Rectal smooth muscle tissue (tissue), 1 donor: ENCODE data around the gene ANKRD10.
"Not testable (repeated sequence)": the region's sequence is repeated elsewhere in the genome, so short reads cannot be mapped to it uniquely, and the experiment has no call there.

Experiments used
- H3K27ac ChIP-seq: one replicate; pipeline ENCODE4 v1.7.0; 2013; ENCODE audit warnings: low read depth, low read length, inconsistent platforms
- H3K27me3 ChIP-seq: one replicate; pipeline ENCODE4 v1.7.0; 2013; ENCODE audit warnings: low read length; ENCODE audit not compliant: control insufficient read depth, insufficient read depth
- H3K36me3 ChIP-seq: one replicate; pipeline ENCODE4 v1.7.0; 2013; ENCODE audit warnings: low read length; ENCODE audit not compliant: control insufficient read depth, insufficient read depth
- H3K4me1 ChIP-seq: one replicate; pipeline ENCODE4 v1.7.0; 2013; ENCODE audit warnings: low read length; ENCODE audit not compliant: control insufficient read depth, insufficient read depth
- H3K4me3 ChIP-seq: one replicate; pipeline ENCODE4 v1.7.0; 2013; ENCODE audit warnings: low read length
- H3K9ac ChIP-seq: one replicate; pipeline ENCODE4 v1.7.0; 2013; ENCODE audit warnings: low read length

ANKRD10 gene

DNA sequence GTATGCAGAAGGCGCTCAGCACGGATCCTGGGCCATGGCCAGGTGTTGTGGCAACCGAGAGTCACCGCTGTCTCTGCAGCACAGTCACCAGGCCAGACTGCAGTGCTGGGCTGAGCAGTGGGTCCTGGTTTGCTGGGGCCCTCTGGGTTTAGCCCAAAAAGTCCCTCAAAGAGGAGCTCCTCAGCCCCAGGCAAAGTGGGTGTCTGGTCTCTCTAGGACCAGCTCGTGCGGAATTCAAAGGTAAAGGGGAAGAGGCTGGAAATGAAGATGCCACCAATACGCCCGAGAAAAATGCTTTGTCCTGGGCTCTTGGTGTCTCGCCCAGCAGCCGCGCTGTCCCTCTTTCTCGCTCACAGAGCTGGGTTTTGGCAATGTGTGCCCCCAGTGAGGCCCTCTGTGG, 38.5 kb upstream of the ANKRD10 start:
- H3K36me3 ChIP-seq = no peaks in the 10 kb centered on the region
- H3K4me1 ChIP-seq = no peaks in the 10 kb centered on the region
- no peak overlapping the region for H3K9ac ChIP-seq
- no peak overlapping the region for H3K27ac ChIP-seq
- H3K27me3 ChIP-seq = no peaks in the 10 kb centered on the region
- H3K4me3 ChIP-seq = no peak overlapping the region

- H3K27me3 ChIP-seq, H3K4me3 ChIP-seq, H3K4me1 ChIP-seq, H3K9ac ChIP-seq, H3K27ac ChIP-seq, H3K36me3 ChIP-seq: not testable (repeated sequence)
Observed at GRCh38 chr13:110952135-110952534, 37.3 kb upstream of the ANKRD10 start.

DNA sequence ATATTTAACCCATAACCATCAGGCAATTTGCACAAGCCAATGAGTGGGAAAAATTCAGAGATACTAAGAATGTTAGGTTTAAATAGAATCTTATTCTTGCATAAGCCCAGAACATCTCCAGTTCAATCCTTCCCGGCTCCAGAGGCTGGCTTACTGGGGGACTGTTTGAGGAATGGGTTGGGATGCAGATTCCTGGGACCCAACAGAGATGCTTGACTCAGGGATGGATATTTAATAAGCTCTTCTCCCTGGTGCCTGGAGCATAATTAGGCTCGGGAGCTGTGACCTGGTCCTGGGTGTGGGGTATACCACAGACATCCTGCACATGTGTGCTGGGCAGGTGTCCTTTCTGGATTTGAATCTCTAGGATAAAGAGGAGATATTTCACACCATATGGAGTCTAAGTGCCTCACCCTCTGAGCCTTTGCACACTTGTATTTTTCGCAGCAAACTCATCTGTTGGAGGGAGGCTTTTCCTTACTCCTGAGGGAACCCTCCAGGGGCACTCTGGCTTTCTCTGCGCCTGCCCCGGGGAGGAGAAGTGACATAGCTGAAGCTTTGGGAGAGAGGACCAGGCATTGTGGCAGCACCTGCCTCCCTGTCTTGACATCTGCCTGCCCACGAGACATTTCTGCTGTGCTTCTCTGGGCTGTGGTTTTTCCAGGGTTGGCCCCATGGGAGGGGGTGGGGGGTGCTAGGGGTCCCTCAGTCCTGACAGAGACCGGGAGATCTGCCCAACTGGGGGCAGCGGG, 36.1 kb upstream of the ANKRD10 start:
- no peak overlapping the region for H3K4me3 ChIP-seq
- H3K27me3 ChIP-seq = no peaks in the 10 kb centered on the region
- no peaks in the 10 kb centered on the region for H3K4me1 ChIP-seq
- H3K9ac ChIP-seq = no peak overlapping the region
- H3K36me3 ChIP-seq = no peaks in the 10 kb centered on the region
- no peak overlapping the region for H3K27ac ChIP-seq

GRCh38 chr13:110950356-110950755, 35.5 kb upstream of the ANKRD10 start:
- Histone ChIP-seq H3K27ac (no peak overlapping the region), H3K27me3 (no peaks in the 10 kb centered on the region), H3K36me3 (no peaks in the 10 kb centered on the region)

DNA sequence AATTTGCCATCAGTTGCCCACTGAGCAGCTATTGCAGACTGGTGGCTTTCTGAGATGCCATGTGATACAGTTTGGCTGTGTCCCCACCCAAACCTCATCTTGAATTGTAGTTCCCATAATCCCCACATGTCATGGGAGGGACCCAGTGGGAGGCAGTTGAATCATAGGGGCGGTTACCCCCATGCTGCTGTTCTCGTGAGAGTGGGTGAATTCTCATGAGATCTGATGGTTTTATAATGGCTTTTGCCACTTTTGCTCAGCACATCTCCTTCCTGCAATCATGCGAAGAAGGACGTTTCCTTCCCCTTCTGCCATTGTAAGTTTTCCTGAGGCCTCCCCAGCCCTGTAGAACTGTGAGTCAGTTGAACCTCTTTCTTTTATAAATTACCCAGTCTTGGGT, 34.8 kb upstream of the ANKRD10 start:
- Histone ChIP-seq H3K36me3 (no peaks in the 10 kb centered on the region), H3K27ac (no peak overlapping the region), H3K9ac (no peak overlapping the region), H3K4me3 (no peak overlapping the region), H3K27me3 (no peaks in the 10 kb centered on the region), H3K4me1 (no peaks in the 10 kb centered on the region)

More at GRCh38 chr13:110950356-110950755, 35.5 kb upstream of the ANKRD10 start:
- H3K9ac ChIP-seq = no peak overlapping the region
- no peak overlapping the region for H3K4me3 ChIP-seq
- H3K4me1 ChIP-seq = no peaks in the 10 kb centered on the region

DNA sequence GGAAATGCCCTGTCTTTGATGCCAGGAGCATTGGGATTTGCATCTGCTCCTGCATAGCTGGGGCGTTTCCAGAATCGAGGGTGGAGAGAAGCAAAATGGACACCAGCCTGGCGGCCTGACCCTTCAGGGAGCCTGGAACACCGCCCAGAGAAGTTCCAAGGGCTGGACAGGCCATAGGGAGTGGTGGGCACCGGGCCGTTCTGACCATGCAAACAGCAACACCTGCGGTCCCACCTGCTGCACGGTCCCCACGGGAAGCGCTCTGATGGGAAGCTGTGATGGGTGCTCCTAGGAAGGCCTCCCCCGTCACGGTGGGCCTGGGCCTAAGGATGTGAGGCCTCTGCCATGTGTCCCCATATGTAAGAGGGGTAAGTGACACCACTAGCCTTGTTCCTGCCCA, 34.2 kb upstream of the ANKRD10 start:
- no peak overlapping the region for H3K9ac ChIP-seq
- no peaks in the 10 kb centered on the region for H3K36me3 ChIP-seq
- H3K27ac ChIP-seq = no peak overlapping the region
- H3K27me3 ChIP-seq = no peaks in the 10 kb centered on the region
- H3K4me3 ChIP-seq = no peak overlapping the region
- no peaks in the 10 kb centered on the region for H3K4me1 ChIP-seq

DNA sequence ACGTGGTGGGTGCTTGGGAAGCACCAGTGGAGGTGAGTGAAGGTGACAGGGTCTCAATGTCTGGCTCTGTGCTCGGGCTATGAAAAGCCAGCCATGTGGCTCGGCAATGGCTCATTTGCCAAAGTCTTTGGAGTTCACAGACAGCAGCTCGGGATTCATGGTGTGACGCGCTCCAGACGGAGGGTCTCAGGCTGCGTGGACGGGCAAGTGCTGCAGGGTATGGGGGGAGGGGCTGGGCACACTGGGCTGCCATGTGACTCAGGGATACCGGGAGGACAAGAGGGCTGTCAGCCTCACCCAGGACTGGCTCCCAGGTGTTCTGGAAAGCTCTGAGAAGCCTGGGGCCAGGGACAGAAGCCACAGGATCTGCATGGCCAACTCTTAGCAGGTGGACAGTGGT, 32.5 kb upstream of the ANKRD10 start:
- H3K36me3 ChIP-seq, H3K4me3 ChIP-seq, H3K4me1 ChIP-seq, H3K9ac ChIP-seq, H3K27me3 ChIP-seq, H3K27ac ChIP-seq: not testable (repeated sequence)

GRCh38 chr13:110945928-110946570, 31.2 kb upstream of the ANKRD10 start:
- no peak overlapping the region for H3K27ac ChIP-seq
- no peak overlapping the region for H3K9ac ChIP-seq
- H3K27me3 ChIP-seq = no peaks in the 10 kb centered on the region
- H3K4me1 ChIP-seq = no peaks in the 10 kb centered on the region
- H3K36me3 ChIP-seq = no peaks in the 10 kb centered on the region
- no peak overlapping the region for H3K4me3 ChIP-seq

DNA sequence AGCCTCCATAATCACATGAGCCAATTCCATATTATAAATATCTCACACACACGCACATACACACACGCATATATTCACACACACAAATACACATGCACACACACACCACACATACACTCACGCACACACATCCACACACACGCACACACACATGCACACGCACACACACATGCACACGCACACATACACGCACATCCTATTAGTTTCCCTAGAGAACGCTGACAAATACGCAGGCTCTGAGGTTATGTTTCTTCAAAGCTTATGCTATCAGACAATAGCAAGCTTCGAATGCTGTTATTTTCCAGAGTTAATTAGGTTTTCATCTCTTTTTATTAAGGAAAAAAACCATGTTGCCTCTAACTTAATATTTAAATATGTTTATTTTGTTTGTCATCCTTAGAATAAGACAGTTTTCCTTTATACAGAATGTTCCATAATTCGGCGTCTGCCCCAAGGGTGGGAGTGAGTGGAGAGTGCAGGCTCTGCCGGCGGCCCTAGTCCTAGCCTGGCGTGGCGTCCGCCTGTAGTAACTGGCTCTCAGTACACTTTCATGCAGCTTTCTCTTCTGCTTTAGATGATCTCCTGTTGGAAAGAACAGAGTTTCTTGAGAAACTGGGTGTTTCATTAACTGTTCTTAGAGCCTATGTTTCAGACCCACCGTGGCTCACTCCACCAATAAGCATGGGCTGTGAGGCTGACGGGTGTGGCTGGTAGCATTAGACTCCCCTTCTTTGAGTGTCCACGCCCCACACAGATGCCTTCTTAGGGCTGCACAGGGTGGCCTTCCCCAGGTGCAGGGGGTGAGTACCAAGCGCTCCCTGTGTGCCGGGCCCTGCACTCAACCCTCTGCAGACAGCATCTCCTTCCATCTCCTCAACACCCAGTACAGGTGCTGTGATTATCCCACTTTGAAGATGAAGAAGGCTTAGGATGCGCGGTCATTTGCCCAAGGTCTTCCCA, 30.4 kb upstream of the ANKRD10 start:
- H3K27ac ChIP-seq = no peak overlapping the region
- no peak overlapping the region for H3K9ac ChIP-seq
- H3K4me3 ChIP-seq = no peak overlapping the region
- H3K4me1 ChIP-seq = no peaks in the 10 kb centered on the region
- H3K27me3 ChIP-seq = no peaks in the 10 kb centered on the region
- H3K36me3 ChIP-seq = no peaks in the 10 kb centered on the region

- Histone ChIP-seq H3K9ac (no peak overlapping the region), H3K27ac (no peak overlapping the region), H3K4me1 (no peaks in the 10 kb centered on the region), H3K4me3 (no peak overlapping the region), H3K27me3 (no peaks in the 10 kb centered on the region), H3K36me3 (no peaks in the 10 kb centered on the region)
Observed at GRCh38 chr13:110944121-110944967, 29.5 kb upstream of the ANKRD10 start.

GRCh38 chr13:110942248-110942981, 27.5 kb upstream of the ANKRD10 start:
- no peaks in the 10 kb centered on the region for H3K36me3 ChIP-seq
- H3K9ac ChIP-seq = no peak overlapping the region
- no peak overlapping the region for H3K27ac ChIP-seq

More at GRCh38 chr13:110942248-110942981, 27.5 kb upstream of the ANKRD10 start:
- Histone ChIP-seq H3K4me3 (no peak overlapping the region), H3K4me1 (no peaks in the 10 kb centered on the region), H3K27me3 (no peaks in the 10 kb centered on the region)
